H9 (cell line): ENCODE data around the gene CSAD. TPM values are rescaled to one million over a fixed set of nuclear protein-coding genes. Genes with fewer than 3 reads are reported as not detected.
A peak's percentile ranks its signal among the peaks of the same experiment; 100 is the strongest.

ENCODE experiments used
- DNase-seq: peaks from one replicate; pipeline ENCODE4 v3.0.0-alpha.2; 2017
- H2AFZ ChIP-seq: one replicate; pipeline ENCODE4 v1.6.1; 2013; ENCODE audit warnings: mild to moderate bottlenecking, low read length, control low read depth, moderate library complexity
- H2AK5ac ChIP-seq: 2 replicates; pipeline ENCODE4 v1.6.1; 2013; ENCODE audit warnings: low read length, control low read depth, mixed read lengths; ENCODE audit not compliant: insufficient read length
- H2BK120ac ChIP-seq: one replicate; pipeline ENCODE4 v1.6.1; 2013; ENCODE audit warnings: low read depth, mild to moderate bottlenecking, low read length, control low read depth, inconsistent platforms; ENCODE audit not compliant: poor library complexity, severe bottlenecking
- H2BK12ac ChIP-seq: 2 replicates; pipeline ENCODE4 v1.6.1; 2013; ENCODE audit warnings: low read length, control low read depth, mixed read lengths, low read depth; ENCODE audit not compliant: insufficient read length
- H2BK15ac ChIP-seq: 2 replicates; pipeline ENCODE4 v1.6.1; 2013; ENCODE audit warnings: low read depth, low read length, control low read depth
- H2BK20ac ChIP-seq: one replicate; pipeline ENCODE4 v1.6.1; 2013; ENCODE audit warnings: low read depth, mild to moderate bottlenecking, low read length, control low read depth, inconsistent platforms; ENCODE audit not compliant: poor library complexity, severe bottlenecking
- H2BK5ac ChIP-seq: 2 replicates; pipeline ENCODE4 v1.6.1; 2013; ENCODE audit warnings: low read length, control low read depth, mixed read lengths; ENCODE audit not compliant: insufficient read length
- H3K14ac ChIP-seq: 2 replicates; pipeline ENCODE4 v1.6.1; 2013; ENCODE audit warnings: low read length, control low read depth; ENCODE audit not compliant: insufficient read depth
- H3K18ac ChIP-seq: 2 replicates; pipeline ENCODE4 v1.6.1; 2013; ENCODE audit warnings: low read depth, mild to moderate bottlenecking, mixed read lengths, low read length, control low read depth; ENCODE audit not compliant: insufficient read length
- H3K23ac ChIP-seq: 2 replicates; pipeline ENCODE4 v1.6.1; 2013; ENCODE audit warnings: low read length, control low read depth, mixed read lengths, low read depth; ENCODE audit not compliant: insufficient read length
- H3K23me2 ChIP-seq: 2 replicates; pipeline ENCODE4 v1.6.1; 2013; ENCODE audit warnings: low read depth, mild to moderate bottlenecking, mixed read lengths, low read length, control low read depth; ENCODE audit not compliant: insufficient read length, poor library complexity, severe bottlenecking
- H3K27ac ChIP-seq: 2 replicates; pipeline ENCODE4 v1.5.1; 2013; ENCODE audit warnings: low read length, control low read depth, mixed read lengths, low read depth; ENCODE audit not compliant: insufficient read length
- H3K27me3 ChIP-seq: 2 replicates; pipeline ENCODE4 v1.6.1; 2013; ENCODE audit warnings: low read length, control low read depth, inconsistent platforms; ENCODE audit not compliant: insufficient read depth
- H3K4ac ChIP-seq: 2 replicates; pipeline ENCODE4 v1.6.1; 2013; ENCODE audit warnings: low read depth, mild to moderate bottlenecking, control low read depth, inconsistent platforms, low read length, moderate library complexity
- H3K4me1 ChIP-seq: 2 replicates; pipeline ENCODE4 v1.6.1; 2013; ENCODE audit warnings: low read length, control low read depth, inconsistent platforms; ENCODE audit not compliant: insufficient read depth
- H3K4me2 ChIP-seq: 2 replicates; pipeline ENCODE4 v1.6.1; 2013; ENCODE audit warnings: low read length, control low read depth, mixed read lengths; ENCODE audit not compliant: insufficient read length, insufficient read depth
- H3K56ac ChIP-seq: 2 replicates; pipeline ENCODE4 v1.6.1; 2013; ENCODE audit warnings: low read depth, mild to moderate bottlenecking, mixed read lengths, low read length, control low read depth; ENCODE audit not compliant: insufficient read length
- H3K79me1 ChIP-seq: 2 replicates; pipeline ENCODE4 v1.6.1; 2013; ENCODE audit warnings: low read depth, mild to moderate bottlenecking, moderate library complexity, low read length, control low read depth, inconsistent platforms; ENCODE audit not compliant: insufficient read depth, poor library complexity, severe bottlenecking
- H3K79me2 ChIP-seq: 2 replicates; pipeline ENCODE4 v1.6.1; 2013; ENCODE audit warnings: low read length, control low read depth, inconsistent platforms; ENCODE audit not compliant: insufficient read depth
- H3K9ac ChIP-seq: 2 replicates; pipeline ENCODE4 v1.6.1; 2013; ENCODE audit warnings: low read length, control low read depth, mixed read lengths; ENCODE audit not compliant: insufficient read length; ENCODE audit errors: extremely low read depth
- H3K9me3 ChIP-seq: one replicate; pipeline ENCODE4 v1.6.1; 2013; ENCODE audit warnings: low read depth, low read length, inconsistent platforms; ENCODE audit not compliant: control insufficient read depth
- H3T11ph ChIP-seq: one replicate; pipeline ENCODE4 v1.6.1; 2013; ENCODE audit warnings: mild to moderate bottlenecking, low read length, control low read depth, inconsistent platforms
- H4K20me1 ChIP-seq: one replicate; pipeline ENCODE4 v1.6.1; 2013; ENCODE audit not compliant: control insufficient read depth, insufficient read length, insufficient read depth
- H4K5ac ChIP-seq: 2 replicates; pipeline ENCODE4 v1.6.1; 2013; ENCODE audit warnings: low read depth, mild to moderate bottlenecking, mixed read lengths, low read length, control low read depth; ENCODE audit not compliant: insufficient read length
- H4K8ac ChIP-seq: replicated peaks from 2 replicates; pipeline ENCODE4 v1.6.1; 2013; ENCODE audit warnings: low read length, control low read depth, mixed read lengths, low read depth; ENCODE audit not compliant: insufficient read length
- H4K91ac ChIP-seq: 2 replicates; pipeline ENCODE4 v1.6.1; 2013; ENCODE audit warnings: low read depth, mild to moderate bottlenecking, moderate library complexity, mixed read lengths, low read length, control low read depth; ENCODE audit not compliant: insufficient read length
- H3K27ac Mint-ChIP-seq, 3 experiments: 2 replicates in 2 of 3; 3 replicates in 1 of 3; pipeline ENCODE4 v1.8.0; 2020 to 2021; ENCODE audit warnings: mixed read lengths in 3 of 3, mild to moderate bottlenecking in 1 of 3, moderate library complexity in 1 of 3
- H3K27me3 Mint-ChIP-seq: 2 replicates; pipeline ENCODE4 v1.8.0; 2021; ENCODE audit warnings: low read depth, mild to moderate bottlenecking, moderate library complexity, mixed read lengths
- H3K36me3 Mint-ChIP-seq, 3 experiments: 2 replicates in 2 of 3; 3 replicates in 1 of 3; pipeline ENCODE4 v1.8.0; 2020 to 2021; ENCODE audit warnings: low read depth in 3 of 3, mixed read lengths in 3 of 3; ENCODE audit not compliant: insufficient read depth in 1 of 3
- H3K4me1 Mint-ChIP-seq, 2 experiments: 2 replicates each; pipeline ENCODE4 v1.8.0; 2020; ENCODE audit warnings: mixed read lengths in 2 of 2
- H3K4me3 Mint-ChIP-seq, 2 experiments: 2 replicates in 1 of 2; 3 replicates in 1 of 2; pipeline ENCODE4 v1.8.0; 2020 to 2021; ENCODE audit warnings: mild to moderate bottlenecking in 2 of 2, mixed read lengths in 2 of 2, moderate library complexity in 1 of 2
- H3K9me3 Mint-ChIP-seq, 2 experiments: 2 replicates in 1 of 2; 3 replicates in 1 of 2; pipeline ENCODE4 v1.8.0; 2020; ENCODE audit warnings: mild to moderate bottlenecking in 2 of 2, mixed read lengths in 2 of 2, moderate library complexity in 1 of 2
- WGBS: extraction: QIAGEN DNeasy Blood & Tissue Kit; methylation state at CpG from one replicate; pipeline ENCODE4 v1.1.7; 2013; ENCODE audit warnings: missing lambda C conversion rate, low lambda C conversion rate, mixed read lengths; ENCODE audit not compliant: insufficient read length; ENCODE audit errors: extremely low coverage; 5-methylcytosine and 5-hydroxymethylcytosine counted together
- total RNA-seq: library from RNA; stranded (reverse); gene quantifications from 2 replicates; pipeline ENCODE4 v1.2.1, GENCODE V29; 2021
- TF ChIP-seq, protein P1 (sequence below): fragments of 200-600 bp; sonication (generic); conservative IDR thresholded peaks from 3 replicates; pipeline ENCODE4 v1.8.0; 2021; ENCODE audit warnings: antibody characterized with exemption, mild to moderate bottlenecking

Gene CSAD
- total RNA-seq, 1 experiment from 2014 or later: 7.4 TPM

DNA sequence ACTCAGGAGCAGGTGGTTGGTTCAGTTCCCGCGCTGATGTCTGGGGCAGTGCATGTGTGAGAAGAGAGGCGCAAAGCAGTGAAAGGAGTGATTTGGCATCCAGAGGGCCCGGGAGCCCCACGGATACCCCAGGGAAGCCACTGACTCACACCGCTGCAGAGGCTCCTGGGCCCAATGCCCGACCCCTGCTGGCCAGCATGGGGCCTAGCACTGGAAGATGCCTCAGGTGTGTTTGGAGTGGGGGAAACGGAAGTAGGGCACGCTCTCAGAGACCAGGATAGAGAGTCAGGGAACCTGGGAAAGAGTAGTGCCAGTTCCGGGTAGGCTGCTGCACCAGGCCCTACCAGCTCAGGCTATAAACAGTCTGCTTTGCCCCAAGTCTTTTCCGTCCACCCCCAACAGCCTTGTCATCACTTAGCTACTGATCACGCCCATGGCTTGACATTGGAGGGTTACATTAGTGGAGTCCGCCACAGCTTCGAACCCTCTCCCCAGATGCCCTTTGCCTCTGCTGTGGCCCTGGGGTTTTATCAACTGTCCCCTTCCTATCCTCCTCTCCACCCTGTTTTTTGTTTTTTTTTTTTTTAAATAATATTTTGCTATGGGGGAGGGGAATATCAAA, 9.5 kb upstream of the CSAD start:
- Mint-ChIP-seq H3K27ac (no peak overlapping the region), H3K9me3 (no peaks in the 10 kb centered on the region), H3K4me3 (no peak overlapping the region), H3K27me3 (peaks cover 45% of the 10 kb centered on the region), H3K36me3 (peaks cover 21 to 34% (median 26%) of the 10 kb centered on the region in 3 experiments; a peak in 6 of 7 replicates), H3K4me1 (peaks cover 14 to 15% of the 10 kb centered on the region in 2 experiments)
- Histone ChIP-seq H4K20me1 (no peaks in the 10 kb centered on the region), H3K4me2 (no peak overlapping the region), H3K79me2 (no peaks in the 10 kb centered on the region), H3K4me1 (no peaks in the 10 kb centered on the region), H3K18ac (no peak overlapping the region), H2BK20ac (no peak overlapping the region), H3K23me2 (no peaks in the 10 kb centered on the region), H2BK5ac (no peak overlapping the region), H3K79me1 (no peaks in the 10 kb centered on the region), H3K9ac (no peak overlapping the region), H2AFZ (no peak overlapping the region), H2AK5ac (no peak overlapping the region), H4K8ac (no peak overlapping the region), H3K27me3 (peaks cover 9% of the 10 kb centered on the region; the same call in 1 of the 2 replicates), H3K4ac (no peak overlapping the region), H2BK15ac (no peak overlapping the region), H3K56ac (no peak overlapping the region), H4K91ac (no peak overlapping the region), H3K27ac (no peak overlapping the region), H3K23ac (no peak overlapping the region), H2BK120ac (no peak overlapping the region), H2BK12ac (no peak overlapping the region), H3K14ac (no peak overlapping the region), H3T11ph (no peak overlapping the region), H4K5ac (no peak overlapping the region), H3K9me3 (no peaks in the 10 kb centered on the region)
- TF ChIP-seq, protein P1, sequence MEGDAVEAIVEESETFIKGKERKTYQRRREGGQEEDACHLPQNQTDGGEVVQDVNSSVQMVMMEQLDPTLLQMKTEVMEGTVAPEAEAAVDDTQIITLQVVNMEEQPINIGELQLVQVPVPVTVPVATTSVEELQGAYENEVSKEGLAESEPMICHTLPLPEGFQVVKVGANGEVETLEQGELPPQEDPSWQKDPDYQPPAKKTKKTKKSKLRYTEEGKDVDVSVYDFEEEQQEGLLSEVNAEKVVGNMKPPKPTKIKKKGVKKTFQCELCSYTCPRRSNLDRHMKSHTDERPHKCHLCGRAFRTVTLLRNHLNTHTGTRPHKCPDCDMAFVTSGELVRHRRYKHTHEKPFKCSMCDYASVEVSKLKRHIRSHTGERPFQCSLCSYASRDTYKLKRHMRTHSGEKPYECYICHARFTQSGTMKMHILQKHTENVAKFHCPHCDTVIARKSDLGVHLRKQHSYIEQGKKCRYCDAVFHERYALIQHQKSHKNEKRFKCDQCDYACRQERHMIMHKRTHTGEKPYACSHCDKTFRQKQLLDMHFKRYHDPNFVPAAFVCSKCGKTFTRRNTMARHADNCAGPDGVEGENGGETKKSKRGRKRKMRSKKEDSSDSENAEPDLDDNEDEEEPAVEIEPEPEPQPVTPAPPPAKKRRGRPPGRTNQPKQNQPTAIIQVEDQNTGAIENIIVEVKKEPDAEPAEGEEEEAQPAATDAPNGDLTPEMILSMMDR: peak; percentile 92
- WGBS: no CpG with 5 or more reads among the region's 14 CpGs
- DNase-seq: peak; percentile 89
